ENCODE measurements around the gene ACOT6. TPM values are rescaled to one million over a fixed set of nuclear protein-coding genes. Genes with fewer than 3 reads are reported as not detected.
"Not testable (repeated sequence)": the region's sequence is repeated elsewhere in the genome, so short reads cannot be mapped to it uniquely, and the experiment has no call there.

Gene ACOT6, protein sequence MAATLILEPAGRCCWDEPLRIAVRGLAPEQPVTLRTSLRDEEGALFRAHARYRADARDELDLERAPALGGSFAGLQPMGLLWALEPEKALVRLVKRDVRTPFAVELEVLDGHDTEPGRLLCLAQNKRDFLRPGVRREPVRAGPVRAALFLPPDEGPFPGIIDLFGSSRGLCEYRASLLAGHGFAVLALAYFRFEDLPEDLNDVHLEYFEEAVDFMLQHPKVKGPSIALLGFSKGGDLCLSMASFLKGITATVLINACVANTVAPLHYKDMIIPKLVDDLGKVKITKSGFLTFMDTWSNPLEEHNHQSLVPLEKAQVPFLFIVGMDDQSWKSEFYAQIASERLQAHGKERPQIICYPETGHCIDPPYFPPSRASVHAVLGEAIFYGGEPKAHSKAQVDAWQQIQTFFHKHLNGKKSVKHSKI
- polyA plus RNA-seq: under 1 TPM in 1 of 3 donors, not detected in 2; 0.19 TPM

DNA sequence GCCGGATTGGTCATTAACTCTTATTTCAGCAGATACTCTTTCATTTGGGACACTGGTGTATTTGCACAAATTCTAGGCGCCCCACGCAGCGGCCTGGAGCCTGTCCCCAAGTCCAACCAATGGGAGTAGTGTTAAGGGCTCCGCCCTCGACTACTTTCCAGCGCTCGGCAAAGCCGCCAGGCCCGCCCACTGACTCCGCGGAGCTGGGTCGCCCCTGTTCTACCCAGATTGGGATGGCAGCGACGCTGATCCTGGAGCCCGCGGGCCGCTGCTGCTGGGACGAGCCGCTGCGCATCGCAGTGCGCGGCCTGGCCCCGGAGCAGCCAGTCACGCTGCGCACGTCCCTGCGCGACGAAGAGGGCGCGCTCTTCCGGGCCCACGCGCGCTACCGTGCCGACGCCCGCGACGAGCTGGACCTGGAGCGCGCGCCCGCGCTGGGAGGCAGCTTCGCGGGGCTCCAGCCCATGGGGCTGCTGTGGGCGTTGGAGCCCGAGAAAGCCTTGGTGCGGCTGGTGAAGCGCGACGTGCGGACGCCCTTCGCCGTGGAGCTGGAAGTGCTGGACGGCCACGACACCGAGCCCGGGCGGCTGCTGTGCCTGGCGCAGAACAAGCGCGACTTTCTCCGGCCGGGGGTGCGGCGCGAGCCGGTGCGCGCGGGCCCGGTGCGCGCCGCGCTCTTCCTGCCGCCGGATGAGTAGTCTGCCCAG is at the start of gene ACOT6:
ACOT6 (plus strand) TSS at position 179 of the 707 bp plus-strand sequence; CDS start at position 234, 55 bp downstream.
- Mint-ChIP-seq H3K27me3 (ENCODE audit: low read depth in 3 of 3) (no peaks in the 10 kb centered on the region), H3K27ac (peak within 1 kb of the TSS; percentile 76 to 92 (median 80)), H3K4me3 (peak within 1 kb of the TSS; percentile 82 to 93 (median 90)), H3K36me3 (no peaks in the 10 kb centered on the region), H3K4me1 (peaks cover 5 to 10% of the 10 kb centered on the region in 2 donors), H3K9me3 (no peaks in the 10 kb centered on the region)
- peak; percentile 72 to 79 (median 76) for DNase-seq

DNA sequence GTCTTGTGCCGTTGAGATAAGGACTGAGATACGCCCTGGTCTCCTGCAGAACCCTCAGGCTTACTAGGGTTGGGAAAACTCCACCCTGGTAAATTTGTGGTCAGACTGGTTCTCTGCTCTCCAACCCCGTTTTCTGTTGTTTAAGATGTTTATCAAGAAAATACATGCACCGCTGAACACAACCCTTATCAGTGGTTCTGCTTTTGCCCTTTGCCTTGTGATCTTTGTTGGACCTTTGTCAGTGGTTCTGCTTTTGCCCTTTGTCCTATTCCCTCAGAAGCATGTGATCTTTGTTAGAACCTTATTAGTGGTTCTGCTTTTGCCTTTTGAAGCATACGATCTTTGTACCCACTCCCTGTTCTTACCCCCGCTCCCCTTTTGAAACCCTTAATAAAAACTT is 49.6 kb upstream of the ACOT6 start:
- H3K27me3 Mint-ChIP-seq (ENCODE audit: low read depth in 3 of 3); H3K9me3 Mint-ChIP-seq; DNase-seq; H3K27ac Mint-ChIP-seq; H3K4me3 Mint-ChIP-seq: not testable (repeated sequence)
- Mint-ChIP-seq H3K4me1 (peaks cover 23 to 25% of the 10 kb centered on the region in 2 donors), H3K36me3 (peaks cover 0 to 17% (median 12%) of the 10 kb centered on the region in 3 donors)

DNA sequence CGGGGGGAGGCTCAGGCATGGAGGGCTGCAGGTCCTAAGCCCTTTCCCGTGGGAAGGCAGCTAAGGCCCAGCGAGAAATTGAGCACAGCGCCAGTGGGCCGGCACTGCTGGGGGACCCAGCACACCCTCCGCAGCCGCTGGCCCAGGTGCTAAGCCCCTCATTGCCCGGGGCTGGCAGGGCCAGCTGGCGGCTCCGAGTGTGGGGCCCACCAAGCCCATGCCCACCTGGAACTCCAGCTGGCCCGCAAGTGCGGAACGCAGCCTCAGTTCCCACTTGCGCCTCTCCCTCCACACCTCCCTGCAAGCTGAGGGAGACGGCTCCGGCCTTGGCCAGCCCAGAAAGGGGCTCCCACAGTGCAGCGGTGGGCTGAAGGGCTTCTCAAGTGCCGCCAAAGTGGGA is 45.9 kb upstream of the ACOT6 start:
- H3K27ac Mint-ChIP-seq, H3K4me3 Mint-ChIP-seq, DNase-seq, H3K9me3 Mint-ChIP-seq: not testable (repeated sequence)
- peaks cover 0 to 17% (median 12%) of the 10 kb centered on the region in 3 donors for H3K36me3 Mint-ChIP-seq
- H3K27me3 Mint-ChIP-seq (ENCODE audit: low read depth in 3 of 3): peaks cover 3 to 11% (median 4%) of the 10 kb centered on the region in 3 donors
- H3K4me1 Mint-ChIP-seq: peaks cover 48% of the 10 kb centered on the region in 2 donors

DNA sequence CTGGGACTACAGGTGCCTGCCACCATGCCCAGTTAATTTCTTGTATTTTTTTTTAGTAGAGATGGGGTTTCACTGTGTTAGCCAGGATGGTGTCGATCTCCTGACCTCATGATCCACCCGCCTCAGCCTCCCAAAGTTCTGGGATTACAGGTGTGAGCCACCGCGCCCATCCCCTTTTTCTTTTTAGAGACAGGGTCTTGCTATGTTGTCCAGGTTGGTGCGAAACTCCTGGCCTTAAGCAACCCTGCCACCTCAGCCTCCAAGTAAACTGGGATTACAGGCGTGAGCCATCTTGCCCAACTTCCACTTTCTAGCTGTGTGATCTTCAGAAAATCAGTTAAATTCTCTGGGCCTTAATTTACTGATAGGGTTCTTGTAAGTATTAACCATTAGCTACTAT is 45.4 kb upstream of the ACOT6 start:
- Mint-ChIP-seq H3K27ac (peak overlapping the region in 2 of 6 donors; percentile 42 to 60), H3K4me3 (peak overlapping the region in 4 of 5 donors; percentile 38 to 98 (median 78)), H3K36me3 (peaks cover 0 to 14% (median 12%) of the 10 kb centered on the region in 3 donors), H3K4me1 (peaks cover 44 to 48% of the 10 kb centered on the region in 2 donors), H3K27me3 (ENCODE audit: low read depth in 3 of 3) (peaks cover 3 to 11% (median 4%) of the 10 kb centered on the region in 3 donors)
- DNase-seq, H3K9me3 Mint-ChIP-seq: not testable (repeated sequence)

DNA sequence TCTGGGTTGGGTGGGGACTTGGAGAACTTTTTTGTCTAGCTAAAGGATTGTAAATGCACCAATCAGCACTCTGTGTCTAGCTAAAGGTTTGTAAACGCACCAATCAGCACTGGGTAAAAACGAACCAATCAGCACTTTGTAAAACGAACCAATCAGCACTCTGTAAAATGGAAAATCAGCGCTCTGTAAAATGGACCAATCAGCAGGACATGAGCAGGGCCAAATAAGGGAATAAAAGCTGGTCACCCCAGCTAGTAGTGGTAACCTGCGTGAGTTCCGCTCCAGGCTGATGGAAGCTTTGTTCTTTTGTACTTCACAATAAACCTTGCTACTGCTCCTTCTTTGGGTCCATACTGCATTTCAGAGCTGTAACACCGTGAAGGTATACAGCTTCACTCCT is 45.0 kb upstream of the ACOT6 start:
- peak overlapping the region; percentile 62 to 98 (median 91) for H3K4me3 Mint-ChIP-seq
- DNase-seq: no peak
- peaks cover 3 to 11% (median 4%) of the 10 kb centered on the region in 3 donors for H3K27me3 Mint-ChIP-seq (ENCODE audit: low read depth in 3 of 3)
- peaks cover 44 to 48% of the 10 kb centered on the region in 2 donors for H3K4me1 Mint-ChIP-seq
- no peaks in the 10 kb centered on the region for H3K9me3 Mint-ChIP-seq
- H3K27ac Mint-ChIP-seq: peak overlapping the region in 5 of 6 donors; percentile 42 to 96 (median 92)
- peaks cover 0 to 11% (median 9%) of the 10 kb centered on the region in 3 donors for H3K36me3 Mint-ChIP-seq

DNA sequence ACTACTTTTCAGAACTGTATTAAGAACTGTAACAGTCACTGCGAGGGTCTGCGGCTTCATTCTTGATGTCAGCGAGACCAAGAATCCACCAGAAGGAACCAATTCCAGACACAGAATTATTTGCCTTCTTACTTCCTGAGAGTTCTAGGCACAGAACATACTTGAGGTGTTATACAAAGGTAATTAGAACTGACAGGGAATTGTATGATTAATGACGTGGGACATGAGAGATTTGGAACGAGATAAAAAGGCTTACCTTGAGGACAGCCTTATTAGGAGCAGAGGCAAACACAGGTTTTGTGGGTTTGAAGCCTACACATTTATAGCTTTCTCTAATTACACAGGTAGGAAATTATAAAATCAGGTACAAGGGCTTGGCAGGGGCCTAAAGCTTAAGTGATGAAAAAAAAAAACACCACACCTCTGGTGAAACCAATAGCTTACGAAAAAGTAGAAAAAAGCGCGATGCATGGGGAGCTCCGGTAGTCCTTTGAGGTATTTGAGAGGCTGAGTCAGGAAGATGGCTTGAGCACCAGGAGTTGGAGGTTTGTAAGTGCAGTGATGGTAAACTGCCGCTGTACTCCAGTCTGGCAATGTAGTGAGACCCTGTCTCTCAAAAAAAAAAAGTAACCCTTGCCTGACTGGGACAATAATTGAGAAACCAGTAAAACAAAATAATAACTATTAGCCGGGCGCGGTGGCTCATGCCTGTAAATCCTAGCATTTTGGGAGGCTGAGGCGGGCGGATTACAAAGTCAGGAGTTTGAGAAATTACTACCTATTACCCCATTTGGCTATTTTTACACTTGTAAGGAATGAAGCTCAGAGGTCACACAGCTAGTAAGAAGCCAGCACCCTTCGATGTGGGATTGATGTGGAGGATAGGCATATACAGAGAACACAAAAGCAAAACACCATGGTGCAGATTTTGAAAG is 44.1 kb upstream of the ACOT6 start:
- H3K4me1 Mint-ChIP-seq: peaks cover 44 to 48% of the 10 kb centered on the region in 2 donors
- H3K36me3 Mint-ChIP-seq: peaks cover 0 to 9% (median 6%) of the 10 kb centered on the region in 3 donors
- H3K9me3 Mint-ChIP-seq: no peaks in the 10 kb centered on the region
- peak in 1 of 3 donors; percentile 1 for DNase-seq
- peak overlapping the region; percentile 87 to 98 (median 94) for H3K4me3 Mint-ChIP-seq
- peak overlapping the region; percentile 90 to 99 (median 95) for H3K27ac Mint-ChIP-seq
- peaks cover 3 to 11% (median 4%) of the 10 kb centered on the region in 3 donors for H3K27me3 Mint-ChIP-seq (ENCODE audit: low read depth in 3 of 3)

DNA sequence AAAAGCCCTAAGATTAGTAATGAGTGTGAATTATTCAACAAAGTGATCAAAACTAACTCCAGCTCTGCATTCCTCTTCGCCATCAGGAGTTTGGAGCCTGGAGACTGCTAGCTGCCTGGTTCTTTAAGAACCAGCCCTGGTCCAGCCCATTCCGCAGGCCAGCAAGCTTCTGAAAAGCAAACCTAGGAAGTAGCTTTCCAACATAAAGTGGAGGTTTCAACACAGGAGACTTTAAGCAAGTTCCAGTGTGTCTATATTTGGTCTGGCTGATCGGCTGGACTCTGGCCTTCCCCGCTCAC is 43.5 kb upstream of the ACOT6 start:
- Mint-ChIP-seq H3K4me3 (peak overlapping the region; percentile 87 to 98 (median 94)), H3K27me3 (ENCODE audit: low read depth in 3 of 3) (peaks cover 3 to 11% (median 4%) of the 10 kb centered on the region in 3 donors), H3K27ac (peak overlapping the region; percentile 90 to 99 (median 95)), H3K4me1 (peaks cover 44 to 48% of the 10 kb centered on the region in 2 donors)
- not testable (repeated sequence) for H3K9me3 Mint-ChIP-seq, DNase-seq, H3K36me3 Mint-ChIP-seq

DNA sequence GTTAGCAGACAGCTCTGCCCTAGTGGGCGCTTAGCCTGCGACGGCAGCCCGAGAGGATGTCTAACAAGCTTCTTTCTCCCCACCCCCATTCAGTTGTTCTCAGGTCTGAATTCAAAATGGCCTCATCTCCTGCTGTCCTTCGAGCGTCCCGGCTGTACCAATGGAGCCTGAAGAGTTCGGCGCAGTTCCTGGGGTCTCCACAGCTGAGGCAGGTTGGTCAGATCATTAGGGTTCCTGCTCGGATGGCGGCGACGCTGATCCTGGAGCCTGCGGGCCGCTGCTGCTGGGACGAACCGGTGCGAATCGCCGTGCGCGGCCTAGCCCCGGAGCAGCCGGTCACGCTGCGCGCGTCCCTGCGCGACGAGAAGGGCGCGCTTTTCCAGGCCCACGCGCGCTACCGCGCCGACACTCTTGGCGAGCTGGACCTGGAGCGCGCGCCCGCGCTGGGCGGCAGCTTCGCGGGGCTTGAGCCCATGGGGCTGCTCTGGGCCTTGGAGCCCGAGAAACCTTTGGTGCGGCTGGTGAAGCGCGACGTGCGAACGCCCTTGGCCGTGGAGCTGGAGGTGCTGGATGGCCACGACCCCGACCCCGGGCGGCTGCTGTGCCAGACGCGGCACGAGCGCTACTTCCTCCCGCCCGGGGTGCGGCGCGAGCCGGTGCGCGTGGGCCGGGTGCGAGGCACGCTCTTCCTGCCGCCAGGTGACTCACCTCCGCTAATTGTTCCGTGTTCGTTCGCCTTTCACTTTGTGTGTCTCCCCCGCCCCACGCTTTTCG is 42.9 kb upstream of the ACOT6 start, which contains the start of gene ACOT2:
ACOT2 (plus strand) TSS at position 29 of the 774 bp plus-strand sequence; CDS start at position 57, 28 bp downstream.
- Mint-ChIP-seq H3K4me1 (peaks cover 44 to 48% of the 10 kb centered on the region in 2 donors), H3K4me3 (peak within 1 kb of the TSS; percentile 87 to 98 (median 94)), H3K27ac (peak within 1 kb of the TSS; percentile 90 to 99 (median 95)), H3K36me3 (peaks cover under 1 to 11% (median 9%) of the 10 kb centered on the region in 3 donors), H3K27me3 (ENCODE audit: low read depth in 3 of 3) (peaks cover 3 to 11% (median 4%) of the 10 kb centered on the region in 3 donors)
- not testable (repeated sequence) for H3K9me3 Mint-ChIP-seq
- DNase-seq: peak; percentile 76 to 78 (median 77)

DNA sequence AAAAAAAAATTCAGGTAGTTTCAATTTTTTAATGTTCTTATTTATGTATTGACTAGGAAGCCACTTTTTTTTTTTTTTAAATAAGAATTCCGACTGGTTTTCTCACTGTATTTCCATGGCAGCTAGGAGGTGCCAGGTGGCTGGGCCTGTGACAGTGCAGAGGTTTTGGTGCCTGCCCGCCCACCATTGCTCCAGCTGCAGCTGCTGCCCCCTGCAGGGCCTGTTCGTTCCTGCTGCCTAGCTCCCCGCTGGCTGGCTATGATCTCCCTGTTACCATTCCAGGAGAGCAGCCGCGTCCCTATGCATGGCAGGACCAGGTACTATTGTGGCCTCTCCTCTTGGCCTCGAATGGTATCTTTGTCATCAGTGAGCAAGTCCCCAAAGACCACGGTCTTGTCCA is 41.4 kb upstream of the ACOT6 start:
- H3K4me3 Mint-ChIP-seq: peak overlapping the region; percentile 44 to 94 (median 50)
- peaks cover 34 to 35% of the 10 kb centered on the region in 2 donors for H3K4me1 Mint-ChIP-seq
- peaks cover 3 to 11% (median 4%) of the 10 kb centered on the region in 3 donors for H3K27me3 Mint-ChIP-seq (ENCODE audit: low read depth in 3 of 3)
- not testable (repeated sequence) for H3K9me3 Mint-ChIP-seq, H3K36me3 Mint-ChIP-seq
- H3K27ac Mint-ChIP-seq: peak overlapping the region in 5 of 6 donors; percentile 7 to 92 (median 69)
- DNase-seq: peak; percentile 55 to 61 (median 59)

DNA sequence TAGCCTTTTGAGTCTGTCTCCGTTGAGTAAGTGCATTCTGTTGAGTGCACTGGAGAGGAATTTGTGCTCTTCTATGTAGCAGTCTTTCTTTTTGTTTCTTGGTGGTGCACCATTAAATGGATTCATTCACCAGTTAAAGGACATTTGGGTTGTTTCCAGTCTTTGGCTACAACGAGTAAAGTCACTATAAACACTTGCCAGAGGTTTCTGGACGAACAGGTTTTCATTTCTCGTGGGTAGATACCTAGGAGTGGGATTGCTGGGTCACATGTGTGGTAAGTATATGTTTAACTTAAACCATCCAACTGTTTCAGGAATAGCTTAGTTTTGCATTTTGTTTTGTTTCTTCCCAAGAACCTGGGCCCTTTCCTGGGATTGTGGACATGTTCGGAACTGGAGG is 39.3 kb upstream of the ACOT6 start:
- H3K27me3 Mint-ChIP-seq (ENCODE audit: low read depth in 3 of 3): peaks cover 3 to 11% (median 4%) of the 10 kb centered on the region in 3 donors
- H3K4me3 Mint-ChIP-seq, H3K36me3 Mint-ChIP-seq, H3K27ac Mint-ChIP-seq, DNase-seq, H3K9me3 Mint-ChIP-seq: not testable (repeated sequence)
- H3K4me1 Mint-ChIP-seq: peaks cover 20 to 22% of the 10 kb centered on the region in 2 donors

DNA sequence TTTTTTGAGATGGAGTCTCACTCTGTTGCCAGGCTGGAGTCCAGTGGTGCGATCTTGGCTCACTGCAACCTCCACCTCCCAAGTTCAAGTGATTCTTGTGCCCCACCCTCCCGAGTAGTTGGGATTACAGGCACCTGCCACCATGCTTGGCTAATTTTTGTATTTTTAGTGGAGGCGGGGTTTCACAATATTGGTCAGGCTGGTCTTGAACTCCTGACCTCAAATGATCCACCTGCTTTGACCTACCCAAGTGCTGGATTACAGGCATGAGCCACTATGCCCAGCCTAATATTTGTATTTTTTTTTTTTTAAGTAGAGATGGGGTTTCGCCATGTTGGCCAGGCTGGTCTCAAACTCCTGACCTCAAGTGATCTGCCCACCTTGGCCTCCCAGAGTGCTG is 38.6 kb upstream of the ACOT6 start:
- not testable (repeated sequence) for H3K4me3 Mint-ChIP-seq, DNase-seq

DNA sequence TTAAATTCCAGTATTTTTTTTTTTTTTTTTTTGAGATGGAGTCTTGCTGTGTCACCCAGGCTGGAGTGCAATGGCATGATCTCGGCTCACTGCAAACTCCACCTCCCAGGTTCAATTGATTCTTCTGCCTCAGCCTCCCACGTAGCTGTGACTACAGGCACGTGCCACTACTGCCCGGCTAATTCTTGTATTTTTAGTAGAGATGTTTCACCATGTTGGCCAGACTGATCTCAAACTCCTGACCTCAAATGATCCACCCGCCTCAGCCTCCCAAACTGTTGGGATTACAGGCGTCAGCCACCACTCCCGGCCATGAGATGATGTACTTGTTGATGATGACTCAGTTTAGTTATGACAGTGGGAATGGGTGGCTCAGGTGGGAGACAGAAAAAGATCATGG is 38.1 kb upstream of the ACOT6 start:
- Mint-ChIP-seq H3K4me1 (peaks cover 8 to 10% of the 10 kb centered on the region in 2 donors), H3K27ac (peak overlapping the region in 1 of 6 donors; percentile 17)
- not testable (repeated sequence) for DNase-seq; H3K27me3 Mint-ChIP-seq (ENCODE audit: low read depth in 3 of 3); H3K4me3 Mint-ChIP-seq; H3K9me3 Mint-ChIP-seq; H3K36me3 Mint-ChIP-seq

More for the DNA sequence above, 38.6 kb upstream of the ACOT6 start:
- not testable (repeated sequence) for H3K9me3 Mint-ChIP-seq, H3K36me3 Mint-ChIP-seq, H3K27ac Mint-ChIP-seq
- Mint-ChIP-seq H3K4me1 (peaks cover 13 to 14% of the 10 kb centered on the region in 2 donors), H3K27me3 (ENCODE audit: low read depth in 3 of 3) (peaks cover 3 to 11% (median 4%) of the 10 kb centered on the region in 3 donors)

All from immature natural killer cell (primary cell).